Measurements from ENCODE around the gene GLTP.
A peak's percentile ranks its signal among the peaks of the same experiment; 100 is the strongest.
"Not testable (repeated sequence)": the region's sequence is repeated elsewhere in the genome, so short reads cannot be mapped to it uniquely, and the experiment has no call there.

The GLTP gene

DNA sequence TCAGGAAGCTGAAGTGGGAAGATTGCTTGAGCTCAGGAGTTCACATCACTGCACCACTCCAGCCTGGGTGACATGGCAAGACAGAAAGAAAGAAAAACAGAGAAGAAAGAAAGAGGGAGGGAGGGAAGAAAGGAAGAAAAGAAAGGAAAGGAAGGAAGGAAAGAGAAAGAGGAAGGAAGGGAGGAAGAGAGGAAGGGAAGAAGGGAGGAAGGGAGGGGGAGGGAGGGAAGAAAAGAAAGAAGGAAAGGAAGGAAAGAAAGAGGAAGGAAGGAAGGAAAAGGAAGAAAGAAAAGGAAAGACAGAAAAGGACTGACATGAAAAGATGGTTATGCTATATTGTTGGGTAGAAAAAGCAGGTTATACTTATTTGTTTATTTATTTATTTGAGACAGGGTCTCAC, 3.9 kb downstream of the GLTP start:
- no peak for DNase-seq

- DNase-seq = no peak
Observed at GRCh38 chr12:109875572-109876131, 4.7 kb downstream of the GLTP start.

- no peak for DNase-seq
Observed at GRCh38 chr12:109873653-109874052, 6.7 kb downstream of the GLTP start.

DNA sequence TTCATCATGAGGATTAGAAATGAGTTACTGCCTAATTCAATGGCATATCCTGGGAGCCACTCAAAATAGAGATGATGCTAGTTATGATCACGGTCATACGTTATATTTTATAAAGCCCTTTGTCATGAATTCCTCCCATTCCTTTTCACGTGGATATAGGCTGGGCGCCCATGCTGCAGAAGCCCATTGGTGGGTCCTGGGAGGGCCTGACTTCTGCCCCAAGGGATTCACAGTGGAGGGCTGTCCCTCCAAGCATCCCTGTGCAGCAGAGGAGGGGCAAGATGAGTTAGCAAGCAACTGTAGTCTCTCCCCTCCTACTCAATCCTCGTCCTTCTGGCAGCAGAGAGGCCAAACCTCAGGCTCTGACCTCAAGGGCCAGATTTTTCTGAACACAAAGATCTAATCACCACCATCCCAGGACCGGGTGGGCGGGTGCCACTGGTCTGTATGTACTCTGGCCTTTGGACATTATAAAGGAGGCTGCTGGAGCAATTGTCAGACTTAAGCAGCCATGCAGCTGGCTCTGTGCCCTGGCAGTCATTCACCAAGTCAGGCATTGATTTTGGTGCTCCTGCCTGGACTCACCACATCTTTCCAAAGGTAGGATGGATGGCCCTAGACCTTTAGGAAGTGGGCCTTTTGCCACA, 8.6 kb downstream of the GLTP start:
- DNase-seq = no peak

DNA sequence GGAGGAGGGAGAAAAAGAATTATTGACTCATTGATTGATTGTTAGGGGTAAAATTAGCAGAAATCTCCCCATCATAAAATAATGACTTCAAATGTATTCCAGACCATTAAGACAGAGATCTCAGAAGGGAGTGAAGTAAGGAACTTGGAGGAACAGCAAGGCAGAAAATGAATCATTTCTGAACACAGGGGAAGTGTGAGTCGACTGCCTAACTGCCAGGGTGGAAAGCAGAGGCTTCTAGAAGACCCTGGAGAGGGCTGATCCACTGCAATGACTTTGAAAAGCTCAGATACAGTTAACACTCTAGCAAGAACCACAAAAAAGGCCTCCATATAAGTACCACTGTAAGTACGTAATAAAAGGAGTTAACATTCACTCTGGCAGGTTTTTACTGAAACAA, 9.7 kb downstream of the GLTP start:
- DNase-seq = no peak

GRCh38 chr12:109868182-109869051, 11.9 kb downstream of the GLTP start:
- DNase-seq = no peak

DNA sequence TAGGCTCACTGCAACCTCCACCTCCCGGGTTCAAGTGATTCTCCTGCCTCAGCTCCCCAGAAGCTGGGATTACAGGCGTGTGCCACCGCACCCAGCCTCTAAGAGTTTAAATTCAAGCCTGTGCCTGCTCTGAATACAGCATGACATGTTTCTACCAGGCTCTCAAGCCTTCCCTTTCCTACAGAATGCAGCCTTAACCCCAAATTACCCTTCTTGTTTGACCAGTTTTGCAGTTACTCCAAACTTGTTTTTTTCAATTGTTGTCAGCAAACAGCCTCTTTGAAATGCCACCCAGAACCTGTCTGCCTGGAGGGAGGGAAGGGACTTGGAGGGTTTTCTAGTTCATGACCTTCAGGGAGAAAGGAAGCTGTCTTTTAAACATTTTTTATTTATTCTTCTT, 15.4 kb downstream of the GLTP start:
- DNase-seq = no peak

- DNase-seq = no peak
Observed at GRCh38 chr12:109863847-109864712, 16.3 kb downstream of the GLTP start.

GRCh38 chr12:109862491-109862890, 17.9 kb downstream of the GLTP start:
- DNase-seq = not testable (repeated sequence)

GRCh38 chr12:109861689-109862314, 18.5 kb downstream of the GLTP start:
- DNase-seq = no peak

- DNase-seq = no peak
Observed at GRCh38 chr12:109860977-109861376, 19.4 kb downstream of the GLTP start.

GRCh38 chr12:109858764-109859163, 21.6 kb downstream of the GLTP start:
- DNase-seq = no peak

DNA sequence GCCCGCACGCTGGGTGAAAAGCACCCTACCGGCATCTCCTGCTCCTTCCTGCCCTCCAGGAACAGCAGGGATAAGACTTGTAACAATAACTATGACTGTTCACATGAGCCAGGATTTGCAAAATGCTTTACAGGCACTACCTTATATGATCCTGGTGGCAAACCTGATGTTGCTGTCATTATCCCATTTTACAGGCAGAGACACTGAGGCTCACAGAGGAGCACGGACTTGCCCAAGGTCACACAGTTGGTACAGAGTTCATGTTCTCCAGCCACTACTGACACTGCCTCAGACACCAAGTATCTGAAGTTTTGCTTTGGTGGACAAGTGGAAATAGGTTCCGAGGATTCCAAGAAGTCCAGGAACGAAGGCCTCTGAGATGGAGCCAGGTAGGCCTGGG, 22.6 kb downstream of the GLTP start:
- no peak for DNase-seq

- no peak for DNase-seq
Observed at GRCh38 chr12:109855377-109855776, 25.0 kb downstream of the GLTP start.

DNA sequence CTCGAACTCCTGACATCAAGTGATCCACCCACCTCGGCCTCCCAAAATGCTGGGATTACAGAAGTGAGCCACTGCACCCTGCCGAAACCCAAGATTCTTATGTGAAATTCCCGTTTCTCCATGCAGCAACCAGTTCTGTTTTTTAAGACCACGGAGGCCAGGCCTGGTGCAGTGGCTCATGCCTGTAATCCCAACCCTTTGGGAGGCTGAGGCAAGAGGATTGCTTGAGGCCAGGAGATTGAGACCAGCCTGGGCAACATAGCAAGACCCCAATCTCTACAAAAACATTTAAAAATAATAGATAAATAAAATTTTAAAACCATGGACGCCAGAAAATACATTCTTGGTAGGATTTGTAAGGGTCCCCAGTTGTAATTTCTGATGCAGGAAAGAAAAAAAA, 29.8 kb downstream of the GLTP start:
- not testable (repeated sequence) for DNase-seq

DNA sequence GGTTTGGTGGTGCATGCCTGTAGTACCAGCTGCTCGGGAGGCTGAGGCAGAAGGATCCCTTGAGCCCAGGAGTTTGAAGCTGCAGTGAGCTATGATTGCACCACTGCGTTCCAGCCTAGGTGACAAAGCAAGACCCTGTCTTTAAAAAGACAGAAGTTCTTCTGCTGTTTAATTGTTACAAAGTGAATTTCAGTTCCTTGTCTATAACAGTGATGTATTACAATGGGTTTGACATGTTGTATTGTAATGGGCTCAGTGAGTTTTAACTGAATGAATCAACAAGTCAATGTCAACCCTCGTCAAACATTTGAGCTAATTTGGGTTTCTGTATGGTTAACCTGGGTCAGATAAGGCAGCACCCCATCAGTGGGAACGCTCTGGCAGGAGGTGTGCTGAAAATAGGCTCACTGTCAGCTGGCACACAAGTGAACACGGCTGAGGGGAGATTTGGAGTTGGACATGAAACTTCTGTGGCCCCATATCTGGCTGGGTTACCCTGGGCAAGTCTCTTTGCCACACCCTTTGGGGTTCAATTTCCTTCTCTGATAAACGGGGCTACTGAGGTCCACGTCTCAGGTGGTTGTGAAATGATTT, 33.1 kb downstream of the GLTP start:
- DNase-seq = no peak

DNA sequence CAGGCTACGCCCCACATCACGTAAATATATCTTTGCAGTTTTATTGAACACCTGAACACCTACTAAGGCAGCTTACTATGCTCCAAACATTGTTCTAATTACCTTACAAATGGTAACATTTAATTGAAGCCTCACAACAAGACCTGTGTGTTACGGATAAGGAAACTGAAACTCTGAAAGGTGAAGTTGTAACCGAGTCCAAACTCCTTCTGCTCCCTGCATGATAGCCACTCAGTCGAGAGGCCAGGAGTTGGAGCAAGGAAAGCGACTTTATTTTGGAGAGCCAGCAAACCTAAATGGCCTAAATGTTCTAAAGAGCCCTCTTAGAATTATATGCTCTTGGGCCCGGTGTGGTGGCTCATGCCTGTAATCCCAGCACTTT, 34.5 kb downstream of the GLTP start:
- no peak for DNase-seq

- DNase-seq = peak; percentile 49 to 76
Observed at GRCh38 chr12:109844983-109845823, 35.1 kb downstream of the GLTP start.

DNA sequence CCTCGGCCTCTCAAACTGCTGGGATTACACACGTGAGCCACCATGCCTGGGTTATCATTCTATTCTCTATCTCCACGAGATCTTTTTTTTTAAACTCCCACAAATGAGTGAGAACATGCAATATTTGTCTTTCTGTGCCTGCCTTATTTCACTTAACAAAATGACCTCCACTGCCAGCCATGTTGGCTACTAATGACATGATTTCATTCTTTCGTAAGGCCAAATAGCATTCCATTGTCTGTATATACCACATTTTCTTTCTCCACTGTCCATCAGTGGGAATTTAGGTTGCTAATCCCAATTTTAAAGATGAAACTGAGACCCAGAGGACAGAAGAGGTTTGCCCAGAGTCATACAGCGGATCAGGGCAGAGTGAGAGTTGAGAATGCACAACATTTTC, 36.2 kb downstream of the GLTP start:
- no peak for DNase-seq

DNA sequence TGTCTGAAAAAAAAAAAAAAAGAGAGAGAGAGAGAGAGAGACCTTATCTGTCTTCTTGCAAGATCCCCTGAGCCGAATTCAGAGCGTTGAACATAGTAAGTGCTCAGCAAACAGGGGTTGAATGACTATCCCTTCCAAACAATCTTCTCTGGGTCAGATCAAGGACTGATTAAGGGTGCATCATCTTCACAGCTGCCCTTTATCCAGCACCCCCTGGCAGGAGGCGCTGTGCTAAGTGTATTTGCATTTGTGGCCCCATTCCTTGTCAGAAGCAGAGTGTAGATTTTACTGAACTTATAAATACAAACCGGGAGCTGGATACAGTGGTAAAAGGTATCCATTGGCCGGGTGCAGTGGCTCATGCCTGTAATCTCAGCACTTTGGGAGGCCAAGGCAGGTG, 38.3 kb downstream of the GLTP start:
- no peak for DNase-seq

DNA sequence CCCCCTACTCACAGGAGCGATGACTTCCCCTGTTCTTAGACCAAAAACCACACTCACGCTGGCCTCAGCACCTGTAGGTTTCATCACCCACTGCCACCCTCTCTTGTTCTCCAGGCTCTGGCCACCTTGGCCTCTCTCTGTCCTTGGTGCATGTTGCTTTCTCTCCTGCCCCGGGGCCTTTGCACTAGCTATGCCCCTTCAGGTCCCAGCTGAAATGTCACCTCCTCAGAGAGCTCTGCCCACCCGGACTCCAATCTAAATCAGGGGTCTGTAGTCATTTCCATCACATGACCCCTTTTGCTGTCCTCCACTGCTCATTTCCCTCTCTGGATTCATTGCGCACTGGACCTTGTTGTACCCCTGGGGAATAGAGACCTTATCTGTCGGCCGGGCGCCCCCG, 39.0 kb downstream of the GLTP start:
- no peak for DNase-seq

Data from NCI-H524 (cell line).